CD14-positive monocyte (primary cell): ENCODE data around the gene DTNB. TPM values are rescaled to one million over a fixed set of nuclear protein-coding genes. Genes with fewer than 3 reads are reported as not detected.

Experiments
- DNase-seq, 3 donors: peaks; one replicate each; pipeline ENCODE4 v3.0.0-alpha.2; 2011 to 2022
- H2AFZ ChIP-seq: 2 replicates; pipeline ENCODE4 v1.6.0; 2012; ENCODE audit warnings: mild to moderate bottlenecking, low read depth, low read length, inconsistent platforms; ENCODE audit not compliant: insufficient read depth, poor library complexity, severe bottlenecking
- H3K27ac ChIP-seq, 2 donors: 1 replicate in 1 of 2; 2 replicates in 1 of 2; pipeline ENCODE4 v1.5.1; 2012 to 2013; ENCODE audit warnings: low read length in 2 of 2, control low read depth in 1 of 2, inconsistent platforms in 1 of 2, low read depth in 1 of 2, mild to moderate bottlenecking in 1 of 2
- H3K27me3 ChIP-seq, 2 donors: one replicate each; pipeline versions ENCODE4 v1.6.0 to v1.6.1; 2011 to 2013; ENCODE audit warnings: low read length in 2 of 2; ENCODE audit not compliant: control insufficient read depth in 2 of 2, insufficient read depth in 2 of 2
- H3K36me3 ChIP-seq, 2 donors: replicated peaks in 1 of 2; 1 replicate in 1 of 2; 2 replicates in 1 of 2; pipeline versions ENCODE4 v1.5.1 to v1.6.1; 2012 to 2013; ENCODE audit warnings: low read length in 2 of 2, control low read depth in 1 of 2, inconsistent platforms in 1 of 2, mild to moderate bottlenecking in 1 of 2; ENCODE audit not compliant: insufficient read depth in 2 of 2, control insufficient read depth in 1 of 2
- H3K4me1 ChIP-seq, 2 donors: 1 replicate in 1 of 2; 2 replicates in 1 of 2; pipeline versions ENCODE4 v1.5.1 to v1.6.1; 2012 to 2013; ENCODE audit warnings: low read length in 2 of 2, control low read depth in 1 of 2, inconsistent platforms in 1 of 2, mild to moderate bottlenecking in 1 of 2, moderate library complexity in 1 of 2; ENCODE audit not compliant: insufficient read depth in 2 of 2, control insufficient read depth in 1 of 2
- H3K4me2 ChIP-seq: replicated peaks from 2 replicates; pipeline ENCODE3; 2012; ENCODE audit warnings: low read length, moderate library complexity, mild to moderate bottlenecking; ENCODE audit not compliant: poor library complexity, severe bottlenecking; ENCODE audit errors: extremely low read depth
- H3K4me3 ChIP-seq, 3 experiments: fragments of 200-600 bp in 1 of 3; sonication (generic) in 1 of 3; replicated peaks in 1 of 3; 1 replicate in 2 of 3; 2 replicates in 1 of 3; pipeline ENCODE4 v1.5.1; 2011 to 2013; ENCODE audit warnings: low read length in 3 of 3, mild to moderate bottlenecking in 3 of 3, control low read depth in 2 of 3, low read depth in 2 of 3, inconsistent platforms in 1 of 3, moderate library complexity in 1 of 3
- H3K79me2 ChIP-seq: 2 replicates; pipeline ENCODE4 v1.6.0; 2012; ENCODE audit warnings: mild to moderate bottlenecking, control low read depth, inconsistent platforms, low read length, moderate library complexity; ENCODE audit not compliant: insufficient read depth
- H3K9ac ChIP-seq: 2 replicates; pipeline ENCODE4 v1.6.0; 2017; ENCODE audit warnings: low read length, mild to moderate bottlenecking; ENCODE audit not compliant: insufficient read depth, poor library complexity, severe bottlenecking
- H3K9me3 ChIP-seq, 2 donors: replicated peaks in 1 of 2; 1 replicate in 1 of 2; 2 replicates in 1 of 2; pipeline versions ENCODE4 v1.5.1 to v1.6.1; 2012 to 2013; ENCODE audit warnings: low read length in 2 of 2, control low read depth in 1 of 2; ENCODE audit not compliant: control insufficient read depth in 1 of 2, insufficient read depth in 1 of 2
- H4K20me1 ChIP-seq: 2 replicates; pipeline ENCODE4 v1.6.0; 2012; ENCODE audit warnings: mild to moderate bottlenecking, low read length, control low read depth, moderate library complexity; ENCODE audit not compliant: insufficient read depth
- H3K27ac Mint-ChIP-seq, 7 donors: one replicate each; pipeline ENCODE4 v1.8.0; 2020; ENCODE audit warnings: mild to moderate bottlenecking in 7 of 7, mixed read lengths in 7 of 7, moderate library complexity in 6 of 7, inconsistent platforms in 2 of 7
- H3K27me3 Mint-ChIP-seq, 3 donors: one replicate each; pipeline ENCODE4 v1.8.0; 2021 to 2022; ENCODE audit warnings: low read depth in 3 of 3, mild to moderate bottlenecking in 3 of 3, mixed read lengths in 3 of 3, moderate library complexity in 3 of 3, inconsistent platforms in 1 of 3
- H3K36me3 Mint-ChIP-seq, 2 donors: one replicate each; pipeline ENCODE4 v1.8.0; 2020; ENCODE audit warnings: mixed read lengths in 2 of 2, inconsistent platforms in 1 of 2, mild to moderate bottlenecking in 1 of 2
- H3K4me1 Mint-ChIP-seq: one replicate; pipeline ENCODE4 v1.8.0; 2020; ENCODE audit warnings: mild to moderate bottlenecking, mixed read lengths
- H3K4me3 Mint-ChIP-seq, 2 donors: one replicate each; pipeline ENCODE4 v1.8.0; 2020; ENCODE audit warnings: mild to moderate bottlenecking in 2 of 2, mixed read lengths in 2 of 2, moderate library complexity in 1 of 2
- H3K9me3 Mint-ChIP-seq, 7 donors: one replicate each; pipeline ENCODE4 v1.8.0; 2020 to 2022; ENCODE audit warnings: mixed read lengths in 7 of 7, mild to moderate bottlenecking in 6 of 7, moderate library complexity in 6 of 7, inconsistent platforms in 2 of 7
- CTCF ChIP-seq: fragments of 200-600 bp; IDR thresholded peaks from one replicate; pipeline ENCODE4 v1.8.0; 2022; ENCODE audit warnings: antibody characterized with exemption, mild to moderate bottlenecking
- WGBS: methylation state at CpG from one replicate; pipeline ENCODE4 v1.1.5; 2013; ENCODE audit warnings: missing lambda C conversion rate; ENCODE audit not compliant: insufficient coverage; 5-methylcytosine and 5-hydroxymethylcytosine counted together
- intact Hi-C, 2 donors: fragments of 100-400 bp; cut with micrococcal nuclease; formaldehyde crosslinking; loops; one replicate each; pipeline versions ENCODE4 v1.15.0 to v1.15.1; 2023
- polyA plus RNA-seq, 3 donors: library from polyadenylated mRNA; depleted of rRNA in 1 of 3; unstranded in 2 of 3; stranded (reverse) in 1 of 3; fragments of 300-500 nt in 2 of 3; fragments of >200 nt in 1 of 3; fragmentation: Illumina TruSeq in 2 of 3; gene quantifications; 1 replicate in 2 of 3; 2 replicates in 1 of 3; pipeline ENCODE4 v1.2.3, GENCODE V29; 2012 to 2021

The DTNB gene
- polyA plus RNA-seq, 3 donors = 3.0 to 4.2 (median 3.3) TPM

- DNase-seq = no peak
- H3K9me3 ChIP-seq = no peaks in the 10 kb centered on the region
- no peak for TF ChIP-seq CTCF
- H4K20me1 ChIP-seq = no peaks in the 10 kb centered on the region
- H3K36me3 Mint-ChIP-seq = no peaks in the 10 kb centered on the region
- H3K27me3 ChIP-seq = no peaks in the 10 kb centered on the region
- H3K4me3 Mint-ChIP-seq = no peak overlapping the region
- intact Hi-C loops = no loop called here
- H3K4me1 ChIP-seq = peaks cover 8 to 10% of the 10 kb centered on the region in 2 donors
- H3K4me2 ChIP-seq = no peak overlapping the region
- no peaks in the 10 kb centered on the region for H3K27me3 Mint-ChIP-seq
- no CpG with 5 or more reads among the region's 4 CpGs for WGBS
- no peaks in the 10 kb centered on the region for H3K36me3 ChIP-seq
- H2AFZ ChIP-seq = peak overlapping the region; percentile 59
- no peak overlapping the region for H3K27ac Mint-ChIP-seq
- no peak overlapping the region for H3K9ac ChIP-seq
- no peaks in the 10 kb centered on the region for H3K9me3 Mint-ChIP-seq
- peaks cover 11% of the 10 kb centered on the region for H3K4me1 Mint-ChIP-seq
- H3K79me2 ChIP-seq = no peaks in the 10 kb centered on the region
- H3K4me3 ChIP-seq = no peak overlapping the region
- no peak overlapping the region for H3K27ac ChIP-seq
These were observed 152.3 kb downstream of the DTNB start for GRCh38 chr2:25521126-25521525.

- no peak for DNase-seq
- no peaks in the 10 kb centered on the region for H3K36me3 Mint-ChIP-seq
These were observed 155.7 kb downstream of the DTNB start for GRCh38 chr2:25517701-25518100.

More at GRCh38 chr2:25517701-25518100, 155.7 kb downstream of the DTNB start:
- no CpG with 5 or more reads among the region's 4 CpGs for WGBS
- Histone ChIP-seq H3K4me1 (peaks cover 8 to 15% of the 10 kb centered on the region in 2 donors), H3K4me2 (no peak overlapping the region), H3K9me3 (no peaks in the 10 kb centered on the region), H4K20me1 (no peaks in the 10 kb centered on the region), H3K27me3 (no peaks in the 10 kb centered on the region), H2AFZ (no peak overlapping the region), H3K79me2 (no peaks in the 10 kb centered on the region), H3K9ac (no peak overlapping the region), H3K4me3 (no peak overlapping the region), H3K27ac (no peak overlapping the region), H3K36me3 (no peaks in the 10 kb centered on the region)
- Mint-ChIP-seq H3K4me3 (no peak overlapping the region), H3K27me3 (peaks cover 0 to 3% (median 0%) of the 10 kb centered on the region in 3 donors), H3K4me1 (peaks cover 26% of the 10 kb centered on the region), H3K9me3 (no peaks in the 10 kb centered on the region), H3K27ac (no peak overlapping the region)
- TF ChIP-seq CTCF = no peak
- intact Hi-C loops = no loop called here
